M059J (cell line): ENCODE measurements around the gene GOLGA2. TPM values are rescaled to one million over a fixed set of nuclear protein-coding genes. Genes with fewer than 3 reads are reported as not detected.

Experiments used
- DNase-seq: peaks from one replicate; pipeline ENCODE4 v3.0.0-alpha.2; 2012; ENCODE audit warnings: low read depth
- total RNA-seq: library from RNA; depleted of rRNA; stranded (reverse); fragments of >200 nt; shearing (Covaris generic); gene quantifications from 2 replicates; pipeline ENCODE4 v1.2.3, GENCODE V29; 2014; rRNA removed

The GOLGA2 gene, protein sequence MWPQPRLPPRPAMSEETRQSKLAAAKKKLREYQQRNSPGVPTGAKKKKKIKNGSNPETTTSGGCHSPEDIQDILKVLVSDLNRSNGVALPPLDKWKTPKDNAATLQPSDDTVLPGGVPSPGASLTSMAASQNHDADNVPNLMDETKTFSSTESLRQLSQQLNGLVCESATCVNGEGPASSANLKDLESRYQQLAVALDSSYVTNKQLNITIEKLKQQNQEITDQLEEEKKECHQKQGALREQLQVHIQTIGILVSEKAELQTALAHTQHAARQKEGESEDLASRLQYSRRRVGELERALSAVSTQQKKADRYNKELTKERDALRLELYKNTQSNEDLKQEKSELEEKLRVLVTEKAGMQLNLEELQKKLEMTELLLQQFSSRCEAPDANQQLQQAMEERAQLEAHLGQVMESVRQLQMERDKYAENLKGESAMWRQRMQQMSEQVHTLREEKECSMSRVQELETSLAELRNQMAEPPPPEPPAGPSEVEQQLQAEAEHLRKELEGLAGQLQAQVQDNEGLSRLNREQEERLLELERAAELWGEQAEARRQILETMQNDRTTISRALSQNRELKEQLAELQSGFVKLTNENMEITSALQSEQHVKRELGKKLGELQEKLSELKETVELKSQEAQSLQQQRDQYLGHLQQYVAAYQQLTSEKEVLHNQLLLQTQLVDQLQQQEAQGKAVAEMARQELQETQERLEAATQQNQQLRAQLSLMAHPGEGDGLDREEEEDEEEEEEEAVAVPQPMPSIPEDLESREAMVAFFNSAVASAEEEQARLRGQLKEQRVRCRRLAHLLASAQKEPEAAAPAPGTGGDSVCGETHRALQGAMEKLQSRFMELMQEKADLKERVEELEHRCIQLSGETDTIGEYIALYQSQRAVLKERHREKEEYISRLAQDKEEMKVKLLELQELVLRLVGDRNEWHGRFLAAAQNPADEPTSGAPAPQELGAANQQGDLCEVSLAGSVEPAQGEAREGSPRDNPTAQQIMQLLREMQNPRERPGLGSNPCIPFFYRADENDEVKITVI
- 82.9 and 119 TPM in 2 replicates for total RNA-seq

DNA sequence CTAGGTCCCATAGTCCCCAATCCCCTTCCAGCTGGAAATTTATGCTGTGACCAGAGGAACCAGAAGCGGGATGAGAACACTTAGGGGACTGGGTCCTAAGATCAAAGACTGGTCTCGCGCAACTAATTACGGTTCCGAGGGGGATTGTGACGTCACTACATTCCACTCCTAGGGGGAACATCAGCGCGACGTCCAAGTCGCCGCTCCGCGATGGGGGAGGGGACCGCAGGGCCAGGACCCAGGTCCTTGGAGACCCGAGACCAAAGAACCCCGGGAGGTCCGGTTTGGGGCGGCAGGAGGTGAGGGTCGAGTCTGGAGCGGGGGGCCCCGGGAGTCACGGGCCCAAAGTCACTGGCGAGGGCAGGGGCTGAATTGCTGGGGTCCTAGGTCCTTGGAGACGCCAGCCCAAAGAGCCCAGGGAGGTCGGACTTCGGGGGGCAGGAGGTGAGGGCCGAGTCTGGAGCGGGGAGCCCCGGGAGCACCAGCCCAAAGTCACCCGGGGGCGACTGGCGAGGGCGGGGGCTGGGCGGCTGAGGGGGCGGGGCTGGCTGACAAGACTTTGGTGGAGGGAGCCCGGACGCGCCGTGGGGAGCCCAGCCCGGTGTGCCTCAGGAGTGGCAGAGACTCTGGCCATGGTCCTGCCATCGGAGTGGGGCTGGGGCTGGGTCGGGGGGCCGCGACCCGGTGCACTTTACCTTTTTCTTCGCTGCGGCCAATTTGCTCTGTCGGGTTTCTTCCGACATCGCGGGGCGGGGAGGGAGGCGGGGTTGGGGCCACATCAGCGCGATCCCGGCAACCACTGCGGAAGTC, at the start of gene GOLGA2:
Gene GOLGA2 (minus strand): TSS at position 810 of the 810 bp plus-strand sequence. CDS start 31 bp downstream, at position 779.
- peak; percentile 62 for DNase-seq

DNA sequence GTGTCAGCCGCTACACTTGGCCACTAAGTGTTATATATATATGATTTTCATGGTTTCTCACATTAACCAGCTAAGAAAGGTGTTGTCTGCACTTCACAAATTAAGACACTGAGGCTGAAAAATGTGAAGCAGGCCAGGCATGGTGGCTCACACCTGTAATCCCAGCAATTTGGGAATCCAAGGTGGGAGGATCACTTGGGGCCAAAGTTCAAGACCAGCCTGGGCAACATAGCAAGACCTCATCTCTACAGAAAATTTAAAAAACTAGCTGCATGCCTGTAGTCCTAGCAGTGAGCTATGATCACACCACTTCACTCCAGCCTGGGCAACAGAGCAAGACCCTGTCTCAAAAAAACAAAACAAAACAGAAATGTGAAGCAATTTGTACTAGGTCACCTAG, 48.6 kb upstream of the GOLGA2 start:
- DNase-seq, result no peak

DNA sequence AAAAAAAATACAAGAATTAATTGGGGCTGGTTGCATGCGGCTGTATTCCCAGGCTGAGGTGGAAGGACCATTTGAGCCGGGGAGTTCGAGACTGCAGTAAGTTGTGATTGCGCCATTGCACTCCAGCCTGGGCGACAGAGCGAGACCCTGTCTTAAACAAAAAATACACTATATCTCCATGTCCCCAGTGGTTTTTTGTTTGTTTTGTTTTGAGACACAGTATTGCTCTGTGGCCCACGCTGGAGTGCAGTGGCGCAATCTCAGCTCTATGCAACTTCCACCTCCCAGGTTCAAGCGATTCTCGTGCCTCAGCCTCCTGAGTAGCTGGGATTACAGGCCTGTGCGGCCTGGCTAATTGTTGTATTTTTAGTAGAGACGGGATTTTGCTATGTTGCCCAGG, 48.0 kb upstream of the GOLGA2 start:
- no peak for DNase-seq

DNA sequence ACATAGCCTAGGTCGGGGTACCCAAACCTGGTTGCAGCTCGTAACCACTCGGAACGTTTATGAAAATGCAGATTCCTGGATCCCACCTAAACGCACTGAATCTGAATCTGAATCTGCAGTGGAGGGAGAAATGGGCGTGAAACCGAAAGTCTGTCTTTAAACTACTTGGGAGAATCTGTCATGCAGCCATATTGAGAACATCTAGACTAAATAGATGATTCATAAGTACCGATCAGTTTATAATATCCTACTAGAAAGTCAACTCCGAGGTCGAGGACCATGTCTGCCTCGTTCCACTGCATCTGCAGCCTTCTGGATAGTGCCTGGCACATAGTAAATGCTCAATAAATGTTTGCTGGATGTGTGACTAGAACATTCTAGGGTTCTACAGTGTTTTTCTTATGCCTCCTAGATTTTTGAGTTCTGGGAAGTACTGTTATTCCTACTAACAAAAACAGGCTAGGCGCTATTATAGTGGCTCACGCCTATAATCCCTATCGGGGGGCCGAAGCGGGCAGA, 47.5 kb upstream of the GOLGA2 start:
- peak; percentile 45 for DNase-seq

DNA sequence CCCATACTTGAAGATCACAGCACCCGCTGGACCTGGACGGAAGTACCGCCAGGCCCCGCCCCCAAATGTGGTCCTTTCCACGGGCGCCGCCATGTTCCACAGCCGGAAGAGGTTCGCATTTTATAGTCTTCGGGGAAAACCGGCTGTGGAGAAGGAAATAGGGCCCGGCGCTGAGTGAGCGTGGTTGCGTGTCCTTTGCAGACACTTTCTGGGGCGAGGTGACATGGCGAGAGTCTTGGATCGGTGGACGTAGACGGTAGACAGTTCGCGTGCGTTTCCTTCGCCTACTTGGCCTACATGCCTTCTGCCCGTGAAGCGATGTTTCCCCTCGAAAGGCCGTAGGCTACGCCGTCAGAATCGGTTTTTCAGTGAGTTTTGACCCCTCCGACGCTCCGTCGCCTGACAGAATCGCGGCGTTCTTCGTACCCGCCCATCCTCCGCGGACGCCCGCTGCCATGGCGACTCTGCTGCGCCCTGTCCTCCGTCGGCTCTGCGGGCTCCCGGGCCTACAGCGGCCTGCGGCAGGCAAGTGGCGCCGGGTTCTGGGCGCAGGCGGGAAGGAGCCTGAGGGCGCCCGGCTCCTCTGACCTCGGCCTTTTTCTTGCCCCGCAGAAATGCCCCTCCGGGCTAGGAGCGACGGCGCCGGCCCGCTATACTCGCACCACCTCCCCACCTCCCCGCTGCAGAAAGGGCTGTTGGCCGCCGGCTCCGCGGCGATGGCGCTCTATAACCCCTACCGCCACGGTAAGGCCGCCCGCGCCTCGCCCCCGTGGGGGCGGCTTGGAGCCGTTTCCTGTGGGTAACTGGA, 46.8 kb upstream of the GOLGA2 start, which contains the start of the genes COQ4 and TRUB2:
Gene COQ4 (plus strand): TSS at position 436 of the 808 bp plus-strand sequence. CDS start 20 bp downstream, at position 456.
Gene TRUB2 (minus strand): TSS at position 44 of the 808 bp plus-strand sequence. CDS start 39 bp downstream, at position 5.
- DNase-seq, result peak; percentile 95

DNA sequence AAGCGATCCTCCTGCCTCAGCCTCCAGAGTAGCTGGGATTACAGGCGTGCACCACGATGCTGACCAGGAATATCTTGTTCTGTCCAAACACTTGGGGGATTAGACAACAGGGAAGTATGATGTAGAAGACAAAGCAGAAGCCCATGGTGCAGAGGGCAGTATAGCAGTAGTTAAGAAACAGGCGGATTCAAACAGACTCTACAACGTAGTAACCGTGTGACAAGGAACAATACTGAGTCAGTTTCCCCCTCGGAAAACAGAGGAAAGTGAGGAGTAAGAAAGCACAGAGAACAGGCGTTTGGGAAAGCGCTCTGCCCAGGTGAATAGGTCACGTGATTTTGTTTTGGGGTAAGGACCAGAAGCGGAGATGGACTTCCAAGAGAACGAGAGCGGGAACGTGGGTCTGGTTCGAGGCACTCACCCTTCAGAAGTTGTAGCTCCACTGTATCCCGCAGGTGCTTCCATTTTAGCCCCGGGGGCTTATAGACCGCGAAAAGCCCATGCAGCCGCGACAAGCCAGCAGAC, 46.1 kb upstream of the GOLGA2 start:
- DNase-seq, result no peak

DNA sequence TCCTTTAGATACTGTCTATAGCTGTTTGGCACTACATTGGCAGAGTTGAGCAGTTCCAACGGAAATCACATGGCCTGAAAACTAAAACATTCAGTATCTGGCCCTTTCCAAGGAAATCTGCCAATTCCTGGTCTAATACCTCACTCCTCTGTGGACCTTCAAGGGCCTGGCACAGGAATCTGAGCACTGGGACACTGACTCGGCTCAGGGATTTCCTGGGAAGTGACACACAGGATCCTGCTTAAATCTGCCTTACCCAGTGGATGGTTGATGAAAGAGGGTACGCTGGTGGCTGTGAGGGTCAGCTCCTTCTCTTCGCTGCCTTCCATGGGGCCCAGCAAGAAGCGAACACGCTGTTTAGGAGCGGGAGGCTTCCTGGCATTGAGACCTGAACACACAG, 45.5 kb upstream of the GOLGA2 start:
- DNase-seq, result no peak

DNA sequence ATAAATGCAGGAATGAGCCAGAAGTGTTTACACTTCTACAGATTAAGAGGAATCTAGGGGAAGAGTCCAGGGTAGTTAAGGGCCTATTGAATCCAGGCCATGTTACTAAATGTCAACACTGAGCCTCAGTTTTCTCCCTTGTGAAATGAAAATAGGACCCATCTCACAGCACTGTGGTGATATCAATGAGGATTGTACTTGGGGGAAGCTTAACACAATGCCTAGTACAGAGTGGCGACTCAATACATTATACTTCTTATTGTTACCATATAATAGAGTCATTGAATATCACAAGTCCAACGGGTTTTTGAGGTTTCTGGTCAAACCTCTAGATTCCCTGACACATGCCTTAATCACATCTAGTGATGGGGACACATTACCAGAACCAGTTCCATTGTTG, 41.8 kb upstream of the GOLGA2 start:
- DNase-seq, result no peak

DNA sequence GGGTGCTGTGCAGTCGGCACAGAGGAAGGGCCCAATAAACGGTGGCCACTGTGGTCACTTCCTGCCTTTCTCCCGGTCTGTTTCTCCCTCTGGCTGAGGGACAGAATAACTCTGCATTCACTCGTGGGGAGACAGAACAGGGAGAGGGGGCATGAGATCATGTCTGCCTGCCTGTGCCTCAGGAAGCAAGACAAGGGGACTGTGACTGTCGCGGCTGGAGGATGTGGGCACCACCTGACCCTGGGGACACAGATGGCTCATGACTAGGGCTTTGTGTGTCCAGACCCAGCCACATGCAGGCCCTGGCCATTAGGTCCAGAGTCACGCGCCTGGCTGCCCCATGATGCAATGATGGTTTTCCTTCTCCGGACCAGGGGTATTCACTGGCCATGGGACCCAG, 40.6 kb upstream of the GOLGA2 start:
- DNase-seq, result no peak

DNA sequence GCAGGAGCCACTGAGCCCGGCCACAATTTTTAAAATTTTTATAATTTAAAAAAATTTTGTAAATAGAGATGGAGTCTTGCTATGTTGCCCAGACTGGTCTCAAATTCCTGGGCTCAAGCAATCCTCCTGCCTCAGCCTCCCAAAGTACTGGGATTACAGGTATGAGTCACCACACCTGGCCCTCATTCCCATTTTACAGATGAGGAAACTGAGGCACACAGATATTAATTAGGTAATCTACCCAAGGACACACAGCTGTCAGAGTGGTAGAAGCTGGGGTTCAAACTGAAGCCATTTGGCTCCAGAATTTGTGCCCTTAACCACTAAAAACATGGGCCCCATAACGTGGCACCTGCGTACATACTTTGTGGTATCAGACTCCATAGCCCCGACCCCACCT, 38.9 kb upstream of the GOLGA2 start:
- DNase-seq, result no peak

DNA sequence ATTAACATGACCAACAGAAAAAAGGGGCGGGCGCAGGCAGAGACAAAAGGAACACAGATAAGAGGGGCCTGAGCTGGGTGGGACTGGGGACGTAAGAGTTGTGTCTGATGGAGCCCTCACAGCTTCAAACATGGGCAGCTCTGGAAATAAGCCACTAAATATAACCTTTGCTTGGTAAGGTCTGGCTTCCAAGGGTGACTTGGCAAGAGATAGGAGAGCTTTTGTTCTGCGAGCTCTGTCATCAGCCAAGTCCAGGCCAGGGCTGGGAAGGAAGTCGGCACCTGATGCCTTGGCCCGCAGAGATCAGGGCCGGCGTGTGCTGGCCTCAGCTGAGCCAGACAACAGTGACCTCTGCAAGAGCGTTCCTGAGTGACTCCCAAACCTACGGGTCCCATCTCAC, 34.7 kb upstream of the GOLGA2 start:
- DNase-seq, result no peak

DNA sequence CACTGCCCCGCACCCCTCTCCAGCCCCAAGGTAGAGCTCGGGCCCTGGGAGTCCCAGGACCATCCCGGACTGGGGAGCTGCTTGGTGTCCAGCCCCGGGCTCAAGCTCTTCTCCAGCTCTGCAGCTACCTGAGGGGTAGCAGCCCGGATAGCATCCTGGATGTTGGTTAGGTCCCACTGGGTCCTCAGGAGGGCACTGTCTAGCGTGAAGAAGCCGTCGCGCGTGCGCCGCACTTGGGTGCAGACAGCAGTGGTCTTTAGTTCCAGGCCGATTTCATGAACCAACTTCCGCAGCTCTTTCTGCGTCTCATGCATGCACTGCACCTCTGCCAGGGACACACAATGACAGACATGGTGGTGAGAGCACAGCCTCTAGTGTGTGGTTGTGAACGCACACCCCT, 33.7 kb upstream of the GOLGA2 start:
- no peak for DNase-seq

DNA sequence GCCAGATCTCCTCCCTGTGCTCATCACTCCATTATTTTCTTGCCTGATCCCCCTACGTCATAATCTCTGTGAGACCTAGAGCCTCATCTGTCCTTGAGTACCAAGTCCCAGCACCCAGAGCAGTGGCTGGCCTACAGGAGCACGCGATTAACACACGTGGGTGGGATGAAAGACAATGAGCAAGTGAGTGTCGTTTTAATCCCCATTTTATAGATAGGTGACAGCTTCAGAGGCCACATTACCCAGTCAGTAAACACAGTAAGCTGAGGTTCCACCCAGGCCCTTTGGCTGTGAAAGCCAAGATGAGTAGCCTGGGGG, 29.1 kb upstream of the GOLGA2 start:
- no peak for DNase-seq

DNA sequence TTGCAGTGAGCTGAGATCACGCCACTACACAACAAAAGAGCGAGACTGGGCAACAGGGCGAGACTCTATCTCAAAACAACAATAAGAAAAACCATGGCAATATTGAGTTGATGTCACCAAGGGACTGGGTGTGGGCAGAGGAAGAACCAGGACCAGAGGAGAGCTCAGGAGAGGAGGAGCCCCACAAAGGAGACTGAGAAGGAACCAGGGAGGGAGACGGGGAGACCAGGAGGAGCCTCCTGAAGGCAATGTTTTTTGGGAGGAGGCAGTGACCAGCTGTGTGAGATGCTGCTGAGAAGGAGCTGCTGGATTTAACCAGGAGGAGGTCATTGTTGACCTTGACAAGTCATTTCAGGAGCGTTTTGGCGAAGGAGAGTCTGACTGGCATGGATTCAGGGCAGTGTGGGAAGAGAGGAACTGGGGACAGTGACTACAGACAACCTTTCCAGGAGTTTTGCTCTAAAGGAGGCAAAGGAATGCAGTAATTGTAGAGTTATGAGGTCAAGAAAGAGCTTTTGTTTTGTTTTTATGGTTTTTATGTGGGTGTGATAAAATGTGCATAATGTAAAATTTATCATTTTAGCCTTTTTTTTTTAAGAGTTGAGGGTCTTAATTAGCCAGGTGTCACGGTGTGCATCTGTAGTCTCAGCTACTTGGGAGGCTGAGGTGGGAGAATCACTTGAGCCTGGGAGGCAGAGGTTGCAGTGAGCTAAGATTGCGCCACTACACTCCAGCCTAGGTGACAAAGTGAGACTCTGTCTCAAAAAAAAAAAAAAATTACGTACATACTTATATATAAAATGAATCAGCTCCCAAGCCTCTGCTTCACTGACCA, 28.5 kb upstream of the GOLGA2 start:
- DNase-seq, result peak; percentile 54

DNA sequence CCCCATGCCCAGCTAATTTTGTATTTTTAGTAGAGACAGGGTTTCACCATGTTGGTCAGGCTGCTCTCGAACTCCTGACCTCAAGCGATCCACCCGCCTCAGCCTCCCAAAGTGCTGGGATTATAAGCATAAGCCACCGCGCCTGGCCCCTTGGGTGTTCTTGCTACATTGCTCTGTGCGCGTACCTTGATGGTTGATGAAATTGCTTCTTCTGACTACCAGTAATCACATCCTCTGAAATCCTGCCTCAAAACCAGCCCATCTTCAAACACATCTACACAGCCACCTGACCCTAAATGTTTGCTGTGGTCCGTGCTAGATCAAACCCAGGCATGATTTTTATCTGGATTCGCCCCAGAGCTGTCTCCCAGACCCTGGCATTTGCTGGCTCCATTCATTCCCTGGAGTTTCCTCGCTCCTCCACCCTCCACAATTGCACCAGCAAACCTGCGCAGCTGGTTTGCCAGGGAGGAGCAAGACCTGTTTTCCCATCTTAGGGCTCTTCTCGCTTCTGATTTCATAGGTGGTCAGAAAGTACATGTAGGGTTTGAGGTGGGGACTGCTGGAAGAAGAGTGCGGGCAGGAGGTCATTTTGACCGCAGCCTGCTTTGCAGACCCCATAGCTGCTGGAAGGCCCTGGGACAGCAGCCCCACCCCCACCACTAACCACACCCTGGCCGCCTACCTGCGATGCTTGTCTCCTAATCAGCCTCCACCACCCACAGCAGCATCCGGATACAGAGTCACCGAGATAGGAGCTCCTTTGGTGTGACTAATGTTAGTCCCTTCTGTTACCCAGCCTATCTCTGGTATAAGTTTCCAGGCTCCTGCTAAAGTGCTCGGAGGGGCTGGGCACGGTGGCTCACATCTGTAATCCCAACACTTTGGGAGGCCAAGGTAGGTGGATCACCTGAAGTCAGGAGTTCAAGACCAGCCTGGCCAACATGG, 23.0 kb upstream of the GOLGA2 start:
- DNase-seq, result no peak

DNA sequence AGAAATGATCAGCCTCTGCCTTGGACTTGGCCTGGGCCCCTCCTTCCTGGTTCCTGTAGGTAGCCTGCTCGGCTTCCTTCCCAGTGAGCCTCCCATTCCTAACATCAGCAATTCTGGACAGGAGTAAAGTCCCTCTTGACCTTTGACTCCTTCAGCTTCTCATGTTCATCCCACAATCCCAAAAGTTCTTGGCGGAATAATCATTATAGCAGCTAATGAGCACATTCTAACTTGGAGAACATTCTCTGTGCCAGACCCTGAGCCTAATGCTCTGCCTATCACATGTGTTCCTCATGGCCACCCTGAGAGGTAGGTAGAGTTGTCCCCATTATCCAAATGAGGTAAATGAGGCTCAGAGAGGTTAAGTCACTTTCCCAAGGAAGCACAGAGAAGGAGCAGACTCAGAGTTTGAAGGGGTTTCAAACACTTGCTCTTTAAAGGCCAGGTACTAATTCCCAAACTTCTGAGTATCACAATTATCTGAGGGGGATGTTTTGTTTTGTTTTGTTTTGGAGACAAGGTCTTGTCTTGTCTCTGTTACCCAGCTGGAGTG, 21.5 kb upstream of the GOLGA2 start:
- no peak for DNase-seq

DNA sequence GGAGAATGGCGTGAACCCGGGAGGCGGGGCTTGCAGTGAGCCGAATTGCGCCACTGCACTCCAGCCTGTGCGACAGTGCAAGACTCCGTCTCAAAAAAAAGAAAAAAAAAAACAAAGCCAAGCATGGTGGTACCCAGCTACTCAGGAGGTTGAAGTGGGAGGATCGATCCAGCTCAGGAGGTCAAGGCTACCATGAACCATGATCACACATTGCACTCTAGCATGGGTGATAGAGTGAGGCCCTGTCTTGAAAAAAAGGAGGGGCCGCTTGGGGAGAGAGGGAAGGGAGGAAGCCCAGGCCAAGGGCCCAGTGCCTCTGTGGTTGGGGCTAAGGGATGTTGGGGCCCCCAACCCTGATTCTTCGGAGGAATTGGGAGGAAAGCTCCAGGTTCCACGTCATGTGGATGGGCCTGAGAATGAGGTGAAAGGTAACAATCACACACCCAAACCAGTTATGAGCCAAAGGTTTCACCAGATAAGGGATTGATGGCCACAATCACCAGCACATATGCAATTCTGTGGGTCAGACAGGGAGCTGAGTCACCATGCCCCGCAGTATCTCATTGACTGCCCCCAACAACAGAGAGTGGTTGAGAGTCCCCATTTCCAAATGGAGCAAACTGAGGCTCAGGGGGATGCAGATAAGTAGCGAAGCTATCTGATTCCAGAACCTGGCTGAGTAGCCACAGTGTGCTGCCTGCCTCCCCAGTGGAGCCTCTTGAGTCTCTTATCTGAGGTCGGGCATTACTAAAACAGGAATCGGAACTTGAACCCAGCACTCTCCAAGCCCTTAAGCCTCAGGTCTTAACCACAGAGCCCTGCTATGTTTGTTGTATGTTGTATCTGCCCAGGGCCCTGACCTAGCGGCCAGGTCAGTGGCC, 20.8 kb upstream of the GOLGA2 start:
- DNase-seq, result no peak
